HFFc6 (cell line): ENCODE data around the gene TRIM63. TPM values are rescaled to one million over a fixed set of nuclear protein-coding genes. Genes with fewer than 3 reads are reported as not detected.

Experiments
- DNase-seq: peaks from one replicate; pipeline ENCODE4 v3.0.0-alpha.2; 2018
- H3K27ac Mint-ChIP-seq: 2 replicates; pipeline ENCODE4 v1.8.0; 2020; ENCODE audit warnings: mild to moderate bottlenecking, mixed read lengths
- H3K27me3 Mint-ChIP-seq: 2 replicates; pipeline ENCODE4 v1.8.0; 2021; ENCODE audit warnings: mild to moderate bottlenecking, moderate library complexity, mixed read lengths; ENCODE audit not compliant: insufficient read depth
- H3K36me3 Mint-ChIP-seq: 2 replicates; pipeline ENCODE4 v1.8.0; 2021; ENCODE audit warnings: low read depth, mixed read lengths
- H3K4me1 Mint-ChIP-seq: 2 replicates; pipeline ENCODE4 v1.8.0; 2020; ENCODE audit warnings: low read depth, mixed read lengths
- H3K4me3 Mint-ChIP-seq: 2 replicates; pipeline ENCODE4 v1.8.0; 2020; ENCODE audit warnings: mild to moderate bottlenecking, moderate library complexity, mixed read lengths
- H3K9me3 Mint-ChIP-seq: 2 replicates; pipeline ENCODE4 v1.8.0; 2020; ENCODE audit warnings: mild to moderate bottlenecking, mixed read lengths
- CTCF ChIP-seq: fragments of 200-600 bp; sonication (generic); IDR thresholded peaks from 2 replicates; pipeline ENCODE4 v1.5.0; 2021; ENCODE audit warnings: antibody characterized with exemption, mild to moderate bottlenecking
- total RNA-seq, 6 experiments: library from RNA; stranded (reverse); fragmentation: NEBNext Ultra II Directional; extraction: Animal tissue kit (Norgen Biotek cat#: 25700); gene quantifications; 2 replicates in 1 of 6; 3 replicates in 5 of 6; pipeline ENCODE4 v1.2.3, GENCODE V29; 2021

TRIM63 gene
- total RNA-seq, 6 experiments from 2014 or later = not detected

- Mint-ChIP-seq H3K4me3 (peak overlapping the region; percentile 95), H3K27me3 (no peaks in the 10 kb centered on the region; the same call in 1 of the 2 replicates), H3K4me1 (peaks cover 87% of the 10 kb centered on the region), H3K9me3 (no peaks in the 10 kb centered on the region), H3K27ac (peak overlapping the region; percentile 92), H3K36me3 (no peaks in the 10 kb centered on the region; the same call in 1 of the 2 replicates)
- no peak for TF ChIP-seq CTCF
- DNase-seq = peak; percentile 86
Measured at GRCh38 chr1:26019641-26020315, 47.7 kb downstream of the TRIM63 start.

- Mint-ChIP-seq H3K27me3 (no peaks in the 10 kb centered on the region), H3K4me1 (peaks cover 66% of the 10 kb centered on the region), H3K9me3 (no peaks in the 10 kb centered on the region), H3K36me3 (no peaks in the 10 kb centered on the region; the same call in 1 of the 2 replicates), H3K4me3 (peak overlapping the region; percentile 23; the same call in 1 of the 2 replicates), H3K27ac (peak overlapping the region; percentile 72)
- DNase-seq = peak; percentile 68
- TF ChIP-seq CTCF = no peak
Measured at GRCh38 chr1:26017606-26018005, 49.8 kb downstream of the TRIM63 start.

GRCh38 chr1:26016953-26017545 is 50.4 kb downstream of the TRIM63 start:
- no peaks in the 10 kb centered on the region for H3K27me3 Mint-ChIP-seq
- H3K4me3 Mint-ChIP-seq = 0 out of 2 replicates have a peak overlapping the region, but pooled peaks have one; percentile 23
- no peak for TF ChIP-seq CTCF
- no peaks in the 10 kb centered on the region for H3K9me3 Mint-ChIP-seq
- no peaks in the 10 kb centered on the region; the same call in 1 of the 2 replicates for H3K36me3 Mint-ChIP-seq
- H3K4me1 Mint-ChIP-seq = peaks cover 63% of the 10 kb centered on the region
- peak overlapping the region; percentile 75 for H3K27ac Mint-ChIP-seq
- DNase-seq = peak; percentile 19

GRCh38 chr1:26016258-26016952 is 51.0 kb downstream of the TRIM63 start:
- peaks cover 58% of the 10 kb centered on the region for H3K4me1 Mint-ChIP-seq
- H3K27ac Mint-ChIP-seq = peak overlapping the region; percentile 75
- no peaks in the 10 kb centered on the region; the same call in 1 of the 2 replicates for H3K36me3 Mint-ChIP-seq
- no peaks in the 10 kb centered on the region for H3K27me3 Mint-ChIP-seq
- TF ChIP-seq CTCF = no peak
- no peak overlapping the region for H3K4me3 Mint-ChIP-seq
- no peaks in the 10 kb centered on the region for H3K9me3 Mint-ChIP-seq
- DNase-seq = no peak

GRCh38 chr1:26015358-26015757 is 52.1 kb downstream of the TRIM63 start:
- Mint-ChIP-seq H3K4me3 (no peak overlapping the region), H3K4me1 (peaks cover 55% of the 10 kb centered on the region), H3K9me3 (no peaks in the 10 kb centered on the region), H3K36me3 (no peaks in the 10 kb centered on the region; the same call in 1 of the 2 replicates), H3K27me3 (peaks cover 2% of the 10 kb centered on the region; the same call in 1 of the 2 replicates), H3K27ac (peak overlapping the region; percentile 66; the same call in 1 of the 2 replicates)
- TF ChIP-seq CTCF = no peak
- no peak for DNase-seq
